PC-9 (cell line): ENCODE results near the gene GSPT1. TPM values are rescaled to one million over a fixed set of nuclear protein-coding genes. Genes with fewer than 3 reads are reported as not detected.

ENCODE experiments used
- BruUV-seq: library from RNA; stranded (reverse); fragments of 400-500 nt; replicated peaks from 2 replicates; lab custom pipeline; 2021; lab: Mats Ljungman, UMichigan
- CTCF ChIA-PET: fragments of 300-600 bp; sonication (Branson Sonifier 250); formaldehyde crosslinking; loops from one replicate; lab custom pipeline; 2022; ENCODE audit warnings: antibody characterized with exemption; lab: Charles Lee
- POLR2A ChIA-PET: fragments of 300-600 bp; sonication (Branson Sonifier 250); formaldehyde crosslinking; loops from one replicate; lab custom pipeline; 2022; ENCODE audit warnings: antibody characterized with exemption; ENCODE audit not compliant: unreplicated experiment; lab: Charles Lee
- DNase-seq, 2 experiments: peaks; one replicate each; pipeline versions ENCODE4 v3.0.0 to v3.0.0-alpha.2; 2015 to 2022; ENCODE audit warnings: mixed read lengths in 1 of 2
- H2AFZ ChIP-seq: fragments of 200-600 bp; sonication (generic); 2 replicates; pipeline ENCODE4 v1.8.1; 2017; ENCODE audit warnings: antibody characterized with exemption
- H3F3A ChIP-seq: fragments of 200-600 bp; sonication (generic); 2 replicates; pipeline ENCODE4 v1.8.1; 2017; ENCODE audit warnings: antibody characterized with exemption, mild to moderate bottlenecking, low read depth; ENCODE audit not compliant: insufficient read depth
- H3K27ac ChIP-seq: fragments of 200-600 bp; sonication (generic); 2 replicates; pipeline ENCODE4 v1.6.1; 2016; ENCODE audit warnings: mixed run types
- H3K27me3 ChIP-seq: fragments of 200-600 bp; sonication (generic); 2 replicates; pipeline ENCODE4 v1.6.1; 2016; ENCODE audit warnings: low read depth, mixed run types; ENCODE audit not compliant: insufficient read depth
- H3K36me3 ChIP-seq: fragments of 200-600 bp; sonication (generic); 2 replicates; pipeline ENCODE4 v1.6.1; 2016; ENCODE audit warnings: low read depth, mixed run types
- H3K4me1 ChIP-seq: fragments of 200-600 bp; sonication (generic); replicated peaks from 2 replicates; pipeline ENCODE4 v1.6.1; 2016; ENCODE audit warnings: mixed run types; ENCODE audit not compliant: insufficient read depth
- H3K4me2 ChIP-seq: fragments of 200-600 bp; sonication (generic); 2 replicates; pipeline ENCODE4 v1.6.1; 2017; ENCODE audit warnings: mixed run types
- H3K4me3 ChIP-seq: fragments of 200-600 bp; sonication (generic); 2 replicates; pipeline ENCODE4 v1.6.1; 2016; ENCODE audit warnings: mixed run types
- H3K79me2 ChIP-seq: fragments of 200-600 bp; sonication (generic); 2 replicates; pipeline ENCODE4 v1.6.1; 2017; ENCODE audit warnings: low read depth, mixed run types
- H3K9me2 ChIP-seq: fragments of 200-600 bp; sonication (generic); 2 replicates; pipeline ENCODE4 v1.8.1; 2017; ENCODE audit warnings: mild to moderate bottlenecking; ENCODE audit not compliant: insufficient read depth
- H3K9me3 ChIP-seq: fragments of 200-600 bp; sonication (generic); 2 replicates; pipeline ENCODE4 v1.8.1; 2016; ENCODE audit warnings: low read depth; ENCODE audit not compliant: insufficient read depth
- H4K20me1 ChIP-seq: fragments of 200-600 bp; sonication (generic); 2 replicates; pipeline ENCODE4 v1.8.1; 2017; ENCODE audit not compliant: insufficient read depth
- EZH2 ChIP-seq: fragments of 200-600 bp; sonication (generic); IDR thresholded peaks from 2 replicates; pipeline ENCODE4 v1.8.0; 2017; ENCODE audit warnings: antibody characterized with exemption, low read depth
- intact Hi-C: fragments of 100-400 bp; cut with micrococcal nuclease; formaldehyde crosslinking; loops from one replicate; pipeline ENCODE4 v1.10.0; 2022; ENCODE audit not compliant: unreplicated experiment
- total RNA-seq: library from RNA; stranded (reverse); gene quantifications from 2 replicates; pipeline ENCODE4 v1.2.3, GENCODE V29; 2021
- TF ChIP-seq, protein P1 (sequence below): fragments of 200-600 bp; sonication (generic); conservative IDR thresholded peaks from 2 replicates; pipeline ENCODE4 v1.6.1; 2017; ENCODE audit warnings: mixed run types, antibody characterized with exemption, mild to moderate bottlenecking, moderate library complexity

Gene GSPT1
- total RNA-seq, 1 experiment from 2014 or later, result 161 TPM

DNA sequence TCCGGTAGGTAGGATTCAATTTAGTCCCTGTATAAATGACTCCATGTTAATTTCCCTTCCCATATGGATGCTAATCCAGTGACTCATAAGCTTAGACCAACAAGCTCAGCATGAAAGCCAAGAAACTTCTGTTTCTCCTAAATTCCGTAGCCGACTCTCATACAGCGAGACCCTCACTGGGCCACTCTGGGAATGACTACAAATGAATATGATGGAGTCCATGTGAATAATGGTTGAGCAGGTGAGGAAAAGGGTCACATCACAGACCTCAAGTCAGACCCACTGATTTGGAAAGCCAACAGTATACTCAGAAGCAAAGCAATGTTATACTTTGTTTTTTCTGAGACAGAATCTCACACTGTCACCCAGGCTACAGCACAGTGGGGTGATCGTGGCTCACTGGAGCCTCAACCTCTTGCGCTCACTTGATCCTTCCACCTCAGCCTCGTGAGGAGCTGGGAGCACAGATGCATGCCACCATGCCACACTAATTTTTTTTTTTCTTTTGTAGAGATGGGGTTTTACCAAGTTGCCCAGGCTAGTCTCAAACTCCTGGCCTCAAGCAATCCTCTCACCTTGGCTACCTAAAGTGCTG, 79.0 kb downstream of the GSPT1 start:
- DNase-seq, result no peak

GRCh38 chr16:11835891-11836649, 79.7 kb downstream of the GSPT1 start:
- H3K4me1 ChIP-seq, result 0 out of 2 replicates have a peak, but pooled peaks cover 8% of the 10 kb centered on the region
- CTCF ChIA-PET, result interaction anchor here (0.6 kb wide), 2 partner anchors 189 to 1064 kb away, joined by 3 to 9 read pairs; no protein-coding TSS in a partner anchor

More for the DNA sequence above, 79.0 kb downstream of the GSPT1 start:
- Histone ChIP-seq H3K36me3 (peaks cover 34% of the 10 kb centered on the region), H3K9me3 (no peaks in the 10 kb centered on the region), H4K20me1 (peaks cover 47% of the 10 kb centered on the region), H3K9me2 (no peaks in the 10 kb centered on the region), H3K4me3 (no peak overlapping the region), H2AFZ (no peak overlapping the region), H3K27ac (no peak overlapping the region), H3K27me3 (no peaks in the 10 kb centered on the region), H3K4me1 (0 out of 2 replicates have a peak, but pooled peaks cover 8% of the 10 kb centered on the region), H3K79me2 (no peaks in the 10 kb centered on the region), H3K4me2 (no peak overlapping the region), H3F3A (peaks cover 61% of the 10 kb centered on the region; the same call in 1 of the 2 replicates)
- CTCF ChIA-PET, result interaction anchor here (0.6 kb wide), 1 partner anchor 1063 kb away, joined by 3 read pairs; no protein-coding TSS in a partner anchor
- BruUV-seq, result no TSS peak
- intact Hi-C loops, result no loop called here
- POLR2A ChIA-PET, result no interaction called here
- no peak for TF ChIP-seq EZH2
- TF ChIP-seq, protein P1, sequence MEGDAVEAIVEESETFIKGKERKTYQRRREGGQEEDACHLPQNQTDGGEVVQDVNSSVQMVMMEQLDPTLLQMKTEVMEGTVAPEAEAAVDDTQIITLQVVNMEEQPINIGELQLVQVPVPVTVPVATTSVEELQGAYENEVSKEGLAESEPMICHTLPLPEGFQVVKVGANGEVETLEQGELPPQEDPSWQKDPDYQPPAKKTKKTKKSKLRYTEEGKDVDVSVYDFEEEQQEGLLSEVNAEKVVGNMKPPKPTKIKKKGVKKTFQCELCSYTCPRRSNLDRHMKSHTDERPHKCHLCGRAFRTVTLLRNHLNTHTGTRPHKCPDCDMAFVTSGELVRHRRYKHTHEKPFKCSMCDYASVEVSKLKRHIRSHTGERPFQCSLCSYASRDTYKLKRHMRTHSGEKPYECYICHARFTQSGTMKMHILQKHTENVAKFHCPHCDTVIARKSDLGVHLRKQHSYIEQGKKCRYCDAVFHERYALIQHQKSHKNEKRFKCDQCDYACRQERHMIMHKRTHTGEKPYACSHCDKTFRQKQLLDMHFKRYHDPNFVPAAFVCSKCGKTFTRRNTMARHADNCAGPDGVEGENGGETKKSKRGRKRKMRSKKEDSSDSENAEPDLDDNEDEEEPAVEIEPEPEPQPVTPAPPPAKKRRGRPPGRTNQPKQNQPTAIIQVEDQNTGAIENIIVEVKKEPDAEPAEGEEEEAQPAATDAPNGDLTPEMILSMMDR, result no peak

DNA sequence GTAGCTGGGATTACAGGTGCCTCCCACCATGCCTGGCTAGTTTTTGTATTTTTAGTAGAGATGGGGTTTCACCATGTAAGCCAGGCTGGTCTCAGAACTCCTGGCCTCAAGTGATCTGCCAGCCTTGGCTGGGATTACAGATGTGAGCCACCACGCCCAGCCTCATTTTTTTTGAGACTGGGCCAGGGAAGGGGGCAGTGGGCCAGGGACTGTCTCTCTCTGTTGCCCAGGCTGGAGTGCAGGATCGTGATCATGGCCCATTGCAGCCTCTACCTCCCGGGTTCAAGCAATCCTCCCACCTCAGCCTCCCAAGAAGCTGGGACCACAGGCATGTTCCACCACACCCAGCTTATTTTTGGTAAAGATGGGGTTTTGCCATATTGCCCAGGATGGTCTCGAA, 80.4 kb downstream of the GSPT1 start:
- TF ChIP-seq, protein P1, result no peak
- TF ChIP-seq EZH2, result no peak
- Histone ChIP-seq H3K27ac (no peak overlapping the region), H4K20me1 (peaks cover 39% of the 10 kb centered on the region), H3K4me2 (no peak overlapping the region), H3K9me2 (no peaks in the 10 kb centered on the region), H3F3A (peaks cover 59% of the 10 kb centered on the region; the same call in 1 of the 2 replicates), H3K27me3 (no peaks in the 10 kb centered on the region), H3K79me2 (no peaks in the 10 kb centered on the region), H2AFZ (no peak overlapping the region), H3K4me3 (no peak overlapping the region), H3K36me3 (peaks cover 26% of the 10 kb centered on the region), H3K4me1 (0 out of 2 replicates have a peak, but pooled peaks cover 8% of the 10 kb centered on the region), H3K9me3 (no peaks in the 10 kb centered on the region)
- ChIA-PET CTCF (interaction anchor here (0.5 kb wide), 1 partner anchor 362 kb away, joined by 5 read pairs; no protein-coding TSS in a partner anchor), POLR2A (no interaction called here)
- intact Hi-C loops, result no loop called here
- BruUV-seq, result no TSS peak
- DNase-seq, result no peak

More at GRCh38 chr16:11835891-11836649, 79.7 kb downstream of the GSPT1 start:
- no peak overlapping the region for H3K4me2 ChIP-seq
- H3F3A ChIP-seq, result peaks cover 59% of the 10 kb centered on the region; the same call in 1 of the 2 replicates
- TF ChIP-seq, protein P1, result no peak
- TF ChIP-seq EZH2, result no peak
- no peak for DNase-seq
- BruUV-seq, result no TSS peak
- no peak overlapping the region for H2AFZ ChIP-seq
- peaks cover 28% of the 10 kb centered on the region for H3K36me3 ChIP-seq
- peaks cover 40% of the 10 kb centered on the region for H4K20me1 ChIP-seq
- no peaks in the 10 kb centered on the region for H3K79me2 ChIP-seq
- POLR2A ChIA-PET, result no interaction called here
- H3K27me3 ChIP-seq, result no peaks in the 10 kb centered on the region
- no peak overlapping the region for H3K27ac ChIP-seq
- H3K4me3 ChIP-seq, result no peak overlapping the region
- H3K9me3 ChIP-seq, result no peaks in the 10 kb centered on the region
- intact Hi-C loops, result no loop called here
- no peaks in the 10 kb centered on the region for H3K9me2 ChIP-seq
